SK-N-SH treated with all-trans-retinoic acid at 6 μM for 48 hours (cell line): ENCODE data around the gene MRPL57.

Experiments
- ARNTL ChIP-seq: fragments of 450-650 bp; formaldehyde crosslinking; IDR thresholded peaks from 2 replicates; pipeline ENCODE4 v1.5.0; 2020; ENCODE audit warnings: low read depth, mild to moderate bottlenecking, moderate library complexity, borderline replicate concordance
- CSDC2 ChIP-seq: fragments of 250-450 bp; sonication (Bioruptor Pico); IDR thresholded peaks from 2 replicates; pipeline ENCODE4 v1.5.0; 2020; ENCODE audit warnings: mild to moderate bottlenecking, moderate library complexity
- GLIS3 ChIP-seq: fragments of 250-450 bp; sonication (Bioruptor Pico); IDR thresholded peaks from 2 replicates; pipeline ENCODE4 v1.5.0; 2020; ENCODE audit warnings: mild to moderate bottlenecking, moderate library complexity
- ISL1 ChIP-seq: fragments of 250-450 bp; sonication (Bioruptor Pico); IDR thresholded peaks from 2 replicates; pipeline ENCODE4 v2.1.2; 2022; ENCODE audit warnings: mild to moderate bottlenecking, moderate library complexity
- PATZ1 ChIP-seq: fragments of 250-450 bp; sonication (Bioruptor Pico); IDR thresholded peaks from 2 replicates; pipeline ENCODE4 v1.8.0; 2020; ENCODE audit warnings: mild to moderate bottlenecking, moderate library complexity, borderline replicate concordance
- RARB ChIP-seq: fragments of 250-450 bp; sonication (Bioruptor Pico); IDR thresholded peaks from 2 replicates; pipeline ENCODE4 v1.8.0; 2021; ENCODE audit warnings: mild to moderate bottlenecking, moderate library complexity
- SNAI2 ChIP-seq: fragments of 250-450 bp; sonication (Bioruptor Pico); IDR thresholded peaks from 2 replicates; pipeline ENCODE4 v1.5.0; 2020; ENCODE audit warnings: mild to moderate bottlenecking, moderate library complexity
- ZFP3 ChIP-seq: fragments of 250-450 bp; sonication (Bioruptor Pico); IDR thresholded peaks from 2 replicates; pipeline ENCODE4 v1.5.0; 2020; ENCODE audit warnings: mild to moderate bottlenecking, moderate library complexity
- ZFP30 ChIP-seq: fragments of 450-650 bp; formaldehyde crosslinking; IDR thresholded peaks from 2 replicates; pipeline ENCODE4 v1.5.0; 2022; ENCODE audit warnings: mild to moderate bottlenecking, moderate library complexity

GRCh38 chr13:21133077-21133476 is 43.4 kb upstream of the MRPL57 start:
- no peak for TF ChIP-seq GLIS3 (CRISPR knock-in tag)
- no peak for TF ChIP-seq ARNTL (CRISPR knock-in tag)
- no peak for TF ChIP-seq PATZ1
- TF ChIP-seq ZFP3 (CRISPR knock-in tag), result no peak
- no peak for TF ChIP-seq RARB (CRISPR knock-in tag)
- no peak for TF ChIP-seq SNAI2 (CRISPR knock-in tag)
- TF ChIP-seq ZFP30 (CRISPR knock-in tag), result no peak
- no peak for TF ChIP-seq CSDC2 (CRISPR knock-in tag)
- no peak for TF ChIP-seq ISL1 (CRISPR knock-in tag)
